Mucosa of gallbladder (tissue), 1 donor: Measurements from ENCODE around the gene LRCH1. TPM values are rescaled to one million over a fixed set of nuclear protein-coding genes. Genes with fewer than 3 reads are reported as not detected.

Source experiments
- DNase-seq: peaks from one replicate; pipeline ENCODE4 v3.0.0-alpha.2; 2020; ENCODE audit warnings: low spot score
- total RNA-seq: library from RNA; stranded (reverse); gene quantifications from one replicate; pipeline ENCODE4 v1.2.1, GENCODE V29; 2021
- donor health status: DM: no; HTN: no; CAD: no.

LRCH1 gene
- total RNA-seq, 1 donor from 2014 or later: 35.6 TPM

DNA sequence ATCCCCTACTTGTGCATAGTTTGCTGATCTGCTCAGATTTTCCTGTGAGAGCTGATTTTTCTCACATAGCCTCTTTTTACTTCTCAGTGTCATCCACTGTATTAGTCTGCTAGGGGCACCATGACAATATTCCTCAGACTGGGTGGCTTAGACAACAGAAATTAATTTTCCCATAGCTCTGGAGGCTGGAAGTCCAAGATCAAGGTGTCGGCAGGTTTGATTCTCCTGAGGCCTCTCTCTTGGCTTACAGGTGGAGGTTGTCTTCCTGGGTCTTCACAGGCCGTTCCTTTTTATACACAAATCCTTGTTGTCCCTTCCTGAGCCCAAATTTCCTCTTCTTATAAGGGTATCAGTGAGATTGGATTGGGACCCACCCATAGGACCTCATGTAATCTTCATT lies 9.2 kb downstream of the LRCH1 start:
- DNase-seq: no peak

DNA sequence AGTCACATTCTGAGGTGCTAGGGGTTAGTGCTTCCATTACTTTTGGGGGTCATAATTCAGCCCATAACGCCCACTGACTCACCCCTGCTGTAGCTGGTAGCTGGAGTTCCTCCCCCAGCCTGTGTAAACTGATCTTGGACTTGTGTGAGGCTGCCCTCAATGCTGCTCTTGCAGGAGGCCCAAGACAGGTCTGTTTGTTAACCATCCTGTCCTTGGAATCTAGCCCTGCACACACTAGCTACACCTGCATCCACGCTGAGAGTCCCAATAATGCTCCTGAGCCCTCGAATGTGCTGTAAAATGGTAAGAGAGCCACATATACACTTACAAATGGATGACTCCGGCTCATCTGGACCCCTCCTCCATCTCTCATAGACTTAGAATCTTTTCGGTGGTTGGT lies 9.6 kb downstream of the LRCH1 start:
- no peak for DNase-seq

DNA sequence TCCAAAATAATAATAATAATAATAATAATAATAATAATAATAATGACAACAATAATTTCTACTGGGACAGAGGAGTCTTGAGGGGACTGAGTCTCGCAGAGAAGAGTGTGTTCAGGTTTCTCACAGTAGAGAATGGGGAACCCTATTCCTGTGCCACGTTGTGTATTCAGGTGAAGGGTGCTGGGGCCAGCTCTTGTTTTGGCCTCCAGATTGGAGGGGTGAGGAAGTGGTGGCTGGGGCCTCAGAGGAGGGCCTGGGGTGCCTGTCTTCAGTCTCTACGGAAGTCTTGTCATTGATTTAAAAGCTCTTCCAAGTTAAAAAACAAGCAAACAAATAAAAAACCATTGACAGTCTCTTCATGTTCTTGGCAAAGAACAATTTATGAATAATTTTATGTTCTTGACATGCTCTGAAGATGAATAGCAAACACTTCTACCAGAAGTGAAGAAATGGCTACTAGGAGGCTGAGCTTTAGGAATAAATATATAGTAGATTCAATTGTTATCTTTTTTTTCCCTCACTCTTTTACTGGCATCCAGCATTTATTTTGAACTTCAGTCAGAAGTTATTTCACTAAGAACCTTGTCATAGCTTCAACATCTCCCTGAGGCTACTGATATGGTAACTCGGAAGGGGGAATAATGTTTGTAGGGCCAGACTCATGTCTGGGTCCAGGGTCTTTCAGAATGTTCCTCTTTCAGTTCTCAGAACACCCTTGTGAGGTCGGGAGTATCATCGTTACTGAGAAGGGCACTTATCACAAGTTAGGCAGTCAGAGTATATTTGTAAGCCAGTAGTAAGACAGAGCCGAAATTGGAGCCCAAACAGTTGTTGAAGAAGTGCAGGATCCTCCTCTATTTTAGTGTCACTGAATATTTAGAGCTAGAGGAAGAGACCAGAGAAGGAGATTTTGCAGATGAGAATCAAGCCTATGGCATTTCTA lies 13.1 kb downstream of the LRCH1 start:
- DNase-seq: no peak

DNA sequence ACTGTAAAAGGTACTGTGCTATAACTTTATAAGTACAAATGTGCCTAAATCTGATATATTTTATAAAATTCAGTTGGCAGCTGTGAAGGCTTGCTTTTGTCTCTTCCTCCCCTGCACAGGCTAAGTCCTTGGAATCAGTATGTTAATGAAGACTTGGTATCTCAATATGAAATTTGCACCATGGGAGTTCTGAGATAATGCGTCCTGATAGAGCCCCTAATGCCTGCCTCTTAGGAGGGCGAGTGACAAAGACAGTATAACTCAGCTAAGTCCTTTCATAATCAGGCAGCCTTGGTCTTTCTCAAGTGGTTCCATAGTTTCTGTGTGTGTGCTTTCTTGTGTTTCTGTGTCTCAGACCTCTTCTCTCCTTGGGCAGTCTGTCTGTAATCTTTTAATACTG lies 14.7 kb downstream of the LRCH1 start:
- no peak for DNase-seq

DNA sequence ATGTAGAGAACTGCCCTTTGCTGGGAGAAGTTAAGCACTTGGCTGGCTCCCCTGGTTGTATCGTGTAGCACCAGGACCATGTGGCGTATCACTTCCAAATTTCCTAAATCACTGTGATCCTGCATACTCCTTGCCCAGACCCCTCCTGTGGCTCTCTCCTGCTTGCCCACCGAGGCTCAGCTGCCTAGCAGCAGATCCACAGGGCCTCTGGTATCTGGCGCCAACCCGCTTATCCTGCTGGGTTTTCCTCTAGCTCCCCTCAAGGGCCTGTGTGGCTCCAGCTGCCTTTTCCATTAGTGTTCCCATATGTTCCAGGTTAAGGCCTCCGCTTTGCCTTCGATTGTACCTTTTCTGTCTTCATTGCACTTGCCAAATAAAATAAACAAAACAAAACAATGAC lies 16.5 kb downstream of the LRCH1 start:
- DNase-seq: no peak

DNA sequence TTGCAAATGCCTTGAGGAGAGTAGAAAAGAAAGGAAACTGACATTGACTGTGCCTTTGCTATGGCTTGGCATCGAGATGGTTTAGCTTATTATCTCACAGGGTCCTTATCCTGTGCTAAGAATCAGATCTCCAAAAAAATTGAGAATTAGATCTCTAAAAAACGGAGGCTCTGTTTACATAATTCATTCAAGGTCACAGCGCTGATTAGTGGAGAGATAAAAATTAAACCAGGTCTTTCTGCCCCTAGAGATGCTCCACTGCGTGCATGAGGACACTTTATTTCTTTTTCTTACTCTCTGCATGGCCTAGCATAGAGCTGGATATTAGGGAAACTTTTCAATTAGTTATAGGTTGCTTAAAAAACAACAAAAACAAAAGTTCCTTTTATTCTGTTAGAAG lies 17.3 kb downstream of the LRCH1 start:
- no peak for DNase-seq

DNA sequence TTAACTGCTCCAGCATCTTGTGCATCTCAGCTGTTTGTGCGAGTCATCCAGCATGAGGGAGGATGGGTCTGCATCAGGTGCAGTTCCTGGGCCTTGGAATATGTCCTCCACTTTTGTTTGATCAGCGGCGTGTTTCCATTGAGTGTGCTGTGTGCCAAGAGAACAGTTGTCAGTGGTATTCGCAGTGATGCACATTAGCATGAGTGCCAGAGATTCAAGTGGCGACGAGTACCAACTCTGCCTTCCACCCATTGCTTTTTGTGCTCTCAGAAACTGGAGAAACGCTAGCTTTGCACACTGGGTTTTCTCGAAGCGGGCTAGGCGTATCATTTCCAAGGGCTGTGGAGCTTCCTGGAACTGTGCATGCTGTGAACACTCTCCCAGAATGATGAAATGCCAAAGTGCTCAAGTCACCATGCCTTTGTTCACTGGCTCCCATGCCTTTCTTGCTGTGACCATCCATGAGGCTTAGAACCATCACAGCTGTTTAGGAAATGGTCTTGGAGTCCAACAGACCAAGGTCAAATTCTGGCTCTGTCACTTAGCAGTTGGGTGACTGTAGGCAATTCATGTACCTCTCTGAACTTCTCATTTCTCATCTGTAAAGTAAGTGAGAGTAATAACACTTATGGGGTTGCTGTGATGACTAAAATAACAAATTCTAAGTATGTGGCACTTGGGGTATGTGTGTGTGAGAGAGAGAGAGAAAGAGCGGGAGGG lies 18.4 kb downstream of the LRCH1 start:
- no peak for DNase-seq

DNA sequence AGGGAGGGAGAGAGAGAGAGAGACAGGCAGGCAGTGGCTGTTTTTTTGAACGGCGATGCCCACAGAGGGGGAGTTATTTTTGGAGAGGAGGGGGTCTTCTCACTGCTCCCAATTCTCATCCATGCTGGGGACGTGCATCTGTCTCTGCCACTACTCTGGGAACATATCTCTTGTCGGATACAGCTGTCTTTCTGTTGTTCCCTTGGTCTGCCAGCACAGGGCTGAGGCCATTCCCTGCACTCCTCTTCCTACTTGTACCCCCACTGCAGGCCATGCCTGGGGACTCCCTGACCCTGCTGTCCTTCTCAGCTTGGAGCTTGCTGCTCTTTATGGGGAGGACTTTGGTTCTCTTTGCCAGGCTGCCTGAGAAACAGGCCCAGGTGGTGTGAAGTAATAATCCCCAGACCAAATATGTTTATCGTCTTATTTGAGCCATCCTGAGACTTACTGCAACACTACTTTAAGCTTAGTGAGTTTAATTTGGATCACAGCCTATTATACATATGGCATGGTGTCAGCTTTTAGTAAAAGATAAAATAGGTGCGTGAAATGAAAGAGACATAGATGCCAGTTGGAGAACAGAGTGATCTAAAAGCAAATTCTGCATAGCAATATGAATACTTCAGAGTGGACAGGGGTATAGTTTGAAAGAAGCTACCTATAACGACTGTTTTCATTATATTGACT lies 19.1 kb downstream of the LRCH1 start:
- no peak for DNase-seq

DNA sequence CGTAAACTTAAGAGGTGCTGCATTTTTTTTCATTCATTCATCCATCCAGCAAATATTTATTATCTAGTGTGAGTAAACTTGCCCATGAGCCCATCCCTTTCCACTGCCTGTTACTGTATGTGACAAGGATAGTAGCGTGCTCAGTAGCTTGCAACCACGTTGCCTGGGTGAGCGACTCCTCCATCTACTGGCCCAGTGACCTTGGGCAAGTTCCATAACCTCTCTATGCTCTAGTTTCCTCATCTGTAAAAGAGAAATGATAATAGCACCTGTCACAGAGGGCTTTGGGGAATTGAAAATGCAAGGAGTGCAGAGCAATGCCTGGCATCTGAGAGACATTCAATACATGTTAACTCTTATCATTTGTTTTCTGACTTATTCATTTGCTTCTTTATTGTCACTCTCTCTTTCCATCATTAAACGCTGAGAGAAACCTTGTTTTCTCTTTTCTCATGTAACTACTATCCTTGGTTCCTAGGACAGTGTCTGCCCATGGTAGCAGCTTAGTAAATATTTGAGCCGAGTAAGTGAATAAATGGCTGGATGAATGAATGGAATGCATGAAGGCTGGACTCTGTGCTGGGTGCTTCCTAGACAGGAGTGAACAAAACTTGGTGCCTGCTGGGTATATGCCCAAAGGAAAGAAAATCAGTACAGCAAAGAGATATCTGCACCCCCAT lies 19.9 kb downstream of the LRCH1 start:
- DNase-seq: no peak

DNA sequence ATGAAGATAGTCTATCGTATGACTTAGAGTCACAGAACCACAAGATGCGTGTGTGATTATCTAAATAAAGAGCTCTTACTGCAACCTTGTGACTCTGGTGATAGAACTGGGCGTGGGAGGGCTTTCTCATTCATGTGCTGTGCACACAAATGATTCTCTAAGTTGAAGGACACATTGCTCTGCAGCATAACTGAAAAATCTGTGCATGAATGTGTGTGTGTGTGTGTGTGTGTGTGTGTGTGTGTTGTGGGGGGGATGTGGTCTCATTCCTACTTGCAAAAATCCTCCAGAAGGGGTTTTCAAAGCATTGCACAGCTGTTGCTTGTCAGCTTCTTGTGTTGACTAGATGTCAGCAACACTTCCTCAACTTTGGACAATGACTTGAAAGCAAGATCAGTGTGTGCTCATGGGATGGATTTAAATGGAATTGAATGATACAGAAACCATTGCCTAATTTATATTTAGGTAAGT lies 22.4 kb downstream of the LRCH1 start:
- no peak for DNase-seq

DNA sequence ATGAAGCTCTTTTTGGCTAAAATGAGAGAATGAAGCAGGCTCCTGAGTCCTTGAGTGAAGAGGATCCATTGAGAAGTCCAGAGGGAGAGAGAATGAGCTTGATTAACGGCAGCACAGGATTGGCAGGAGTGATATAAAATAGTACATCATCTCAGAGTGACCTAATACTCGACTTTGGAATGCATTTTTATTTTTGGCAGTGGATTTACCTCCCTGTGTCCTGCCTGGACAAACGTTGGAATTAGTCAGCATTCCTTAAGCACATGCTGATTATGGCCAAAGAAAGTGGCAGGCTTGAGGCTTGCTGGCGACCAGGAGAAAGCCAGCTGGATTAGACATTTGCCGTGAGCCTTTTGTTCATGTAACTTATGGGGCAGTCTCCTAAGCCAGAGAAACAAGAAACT lies 22.9 kb downstream of the LRCH1 start:
- DNase-seq: no peak

DNA sequence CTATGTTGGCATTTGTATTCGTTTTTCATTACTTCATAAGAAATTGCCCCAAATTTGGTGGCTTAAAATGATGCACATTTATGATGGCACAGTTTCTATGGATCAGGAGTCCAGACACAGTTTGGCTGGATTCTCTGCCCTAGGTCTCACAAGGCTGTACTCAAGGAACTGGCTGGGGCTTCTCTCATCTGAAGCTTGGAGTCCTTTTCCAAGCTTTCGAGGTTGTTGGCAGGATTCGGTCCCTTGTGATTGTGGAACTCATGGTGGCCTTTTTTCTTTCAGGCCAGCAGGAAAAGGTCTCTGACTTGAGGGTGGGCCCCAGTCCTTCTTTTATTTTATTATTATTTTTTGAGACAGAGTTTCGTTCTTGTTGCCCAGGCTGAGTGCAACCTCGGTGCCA lies 23.8 kb downstream of the LRCH1 start:
- no peak for DNase-seq

DNA sequence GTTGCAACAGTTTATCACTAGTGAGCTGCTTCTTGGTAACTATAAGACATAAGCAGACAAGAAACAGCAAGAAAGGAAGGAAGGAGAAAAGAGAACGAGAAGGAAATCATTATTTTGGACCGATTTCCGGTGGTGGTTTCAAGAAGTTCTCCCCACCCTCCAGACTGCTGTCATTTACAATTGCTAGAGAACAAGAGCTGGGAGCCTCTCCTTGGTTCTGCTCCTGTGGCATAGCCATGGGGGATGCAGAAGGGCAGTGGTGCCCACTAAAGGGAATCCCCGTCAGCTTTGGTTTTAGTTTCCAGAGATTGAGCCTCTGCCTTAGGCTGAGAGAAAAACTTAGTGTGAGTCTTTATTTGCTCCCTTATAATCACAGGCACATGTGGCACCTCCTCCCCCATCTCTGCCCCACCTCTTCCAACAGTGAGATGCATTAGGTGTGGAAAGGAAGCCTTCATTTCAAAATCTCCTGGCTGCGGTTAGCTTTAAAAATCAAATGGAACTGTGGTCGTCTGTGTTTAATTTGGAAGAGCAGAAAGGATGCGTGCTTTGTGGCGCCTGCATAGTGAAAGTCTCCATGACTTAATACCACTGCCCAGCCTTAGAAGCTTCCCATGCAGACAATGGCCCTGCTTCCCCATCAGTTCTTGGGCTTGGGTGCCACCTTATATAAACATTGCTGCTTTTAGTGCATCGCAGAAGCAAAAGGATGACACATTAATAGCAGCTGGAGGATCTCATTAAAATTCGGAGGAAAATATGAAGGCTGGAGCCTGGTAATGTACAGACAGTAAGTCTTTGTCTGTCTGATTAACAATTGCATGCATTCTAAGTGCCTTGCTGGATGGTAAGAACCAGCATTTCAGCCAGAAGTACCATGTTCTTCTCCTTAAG lies 25.0 kb downstream of the LRCH1 start:
- DNase-seq: no peak

DNA sequence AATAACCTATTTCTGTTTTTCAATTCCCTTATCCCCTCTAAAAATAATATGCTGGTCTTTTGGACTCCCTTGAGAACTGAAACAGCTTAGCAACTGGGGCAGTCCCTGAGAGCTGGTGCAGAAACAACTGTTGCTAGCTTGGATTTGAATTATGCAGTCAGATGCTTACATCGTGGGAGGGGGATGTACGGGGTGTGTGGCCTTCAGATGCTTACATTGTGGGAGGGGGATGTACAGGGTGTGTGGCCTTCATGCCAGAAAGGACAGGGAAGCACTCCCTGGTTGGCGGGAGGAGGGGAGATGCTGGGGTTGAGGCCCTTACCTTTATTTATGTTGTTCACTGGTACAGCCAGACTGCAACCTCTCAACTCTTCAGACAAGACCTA lies 25.6 kb downstream of the LRCH1 start:
- no peak for DNase-seq

DNA sequence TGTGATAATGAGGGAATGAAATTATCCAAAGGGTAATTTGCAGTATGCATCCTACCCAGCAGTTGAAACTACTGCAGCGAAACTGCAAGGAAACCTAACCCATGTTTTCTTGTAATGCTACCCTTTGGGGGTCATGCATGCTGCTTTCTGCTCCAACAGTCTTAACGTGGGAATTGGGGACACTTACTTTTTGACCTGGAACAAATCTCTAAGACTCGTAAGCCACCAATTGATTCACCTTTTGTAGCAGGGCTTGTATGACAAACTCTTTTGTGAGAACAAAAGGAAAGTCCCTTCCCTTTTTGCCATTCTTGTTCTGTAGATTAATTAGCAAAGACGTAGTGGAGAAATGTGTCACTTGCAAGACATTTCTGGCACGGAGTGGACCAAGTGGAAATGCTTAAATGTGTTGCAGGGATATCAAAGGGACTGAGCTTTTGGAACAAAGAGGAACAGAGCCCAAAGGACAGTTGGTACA lies 27.4 kb downstream of the LRCH1 start:
- no peak for DNase-seq

DNA sequence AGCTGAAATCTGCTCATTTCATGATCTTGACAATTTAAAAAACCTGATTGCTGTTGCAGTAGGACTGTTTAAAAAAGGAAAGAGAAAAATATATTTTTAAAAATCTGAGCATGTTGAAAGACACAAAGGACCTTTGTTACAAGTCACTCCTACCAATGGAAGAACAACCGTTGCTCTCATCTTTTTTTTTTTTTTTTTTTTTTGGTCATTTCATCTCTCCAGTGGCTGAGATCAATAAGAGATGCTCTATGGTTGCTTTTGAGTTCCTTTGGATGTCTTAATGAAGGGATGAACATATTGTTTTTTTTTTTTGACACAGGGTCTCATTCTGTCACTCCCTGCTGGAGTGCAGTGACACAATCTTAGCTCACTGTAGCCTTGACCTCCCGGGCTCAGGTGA lies 29.2 kb downstream of the LRCH1 start:
- DNase-seq: no peak

DNA sequence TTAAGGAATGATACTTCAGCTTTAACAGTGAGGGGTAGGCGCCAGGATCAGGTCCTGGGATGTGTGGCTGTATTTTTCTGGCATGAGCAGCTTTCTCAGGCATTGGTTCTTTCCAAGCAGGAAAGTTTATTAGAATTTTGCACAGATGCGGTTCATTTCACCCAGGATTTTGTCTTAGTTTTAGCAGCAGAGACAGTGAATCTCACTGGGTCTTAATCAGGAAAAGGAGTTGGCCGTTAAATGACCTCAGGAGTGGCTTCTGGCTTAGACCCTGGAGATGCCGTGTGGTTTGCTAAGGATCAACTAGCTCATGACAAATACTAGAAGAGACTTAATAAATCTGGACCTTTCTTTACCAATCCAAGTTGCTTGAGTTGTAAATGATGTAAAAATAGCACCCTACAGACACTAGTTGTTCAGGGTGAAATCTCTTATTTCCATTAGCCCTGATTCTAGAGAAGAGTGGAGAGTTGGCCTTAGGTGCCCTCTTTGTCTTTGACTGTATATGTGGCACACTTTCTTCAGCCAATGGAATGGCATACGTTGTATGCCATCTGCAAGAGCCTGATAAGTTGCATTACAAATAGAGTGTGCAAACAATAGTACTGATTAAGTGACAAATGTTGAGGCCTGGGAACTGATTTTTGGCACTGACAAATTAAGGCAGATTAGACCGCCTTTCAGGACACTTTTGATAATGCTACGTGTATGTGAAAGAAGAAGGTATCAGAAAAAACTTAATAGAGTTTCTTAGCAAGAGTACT lies 34.0 kb downstream of the LRCH1 start:
- no peak for DNase-seq

DNA sequence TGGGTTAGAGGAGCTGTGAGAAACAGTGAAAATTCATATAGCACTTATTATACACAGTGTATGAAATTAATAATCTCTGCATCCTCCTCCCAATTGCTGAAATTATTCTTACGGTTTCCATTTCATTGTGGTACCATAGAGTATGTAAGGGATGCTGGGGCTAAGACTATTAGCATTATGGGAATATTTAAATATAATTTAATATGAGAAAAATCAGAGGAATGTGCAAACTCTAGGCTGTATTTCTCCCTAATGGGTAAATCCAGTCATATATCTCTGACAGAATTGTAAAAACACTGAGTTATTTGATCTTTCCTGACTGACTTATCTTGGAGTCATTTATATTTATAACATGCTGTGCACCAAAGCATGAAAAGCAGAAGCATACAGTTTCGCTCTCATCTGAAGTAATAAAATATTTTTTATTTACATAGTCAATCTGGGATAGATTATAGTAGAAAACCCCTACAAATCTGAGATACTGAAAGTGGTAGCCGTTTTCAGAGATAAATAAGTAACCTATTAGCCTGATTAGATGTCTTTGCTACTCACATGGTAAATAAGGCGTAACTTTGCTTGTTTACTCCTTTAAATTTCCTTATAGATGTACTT lies 34.9 kb downstream of the LRCH1 start:
- DNase-seq: no peak

DNA sequence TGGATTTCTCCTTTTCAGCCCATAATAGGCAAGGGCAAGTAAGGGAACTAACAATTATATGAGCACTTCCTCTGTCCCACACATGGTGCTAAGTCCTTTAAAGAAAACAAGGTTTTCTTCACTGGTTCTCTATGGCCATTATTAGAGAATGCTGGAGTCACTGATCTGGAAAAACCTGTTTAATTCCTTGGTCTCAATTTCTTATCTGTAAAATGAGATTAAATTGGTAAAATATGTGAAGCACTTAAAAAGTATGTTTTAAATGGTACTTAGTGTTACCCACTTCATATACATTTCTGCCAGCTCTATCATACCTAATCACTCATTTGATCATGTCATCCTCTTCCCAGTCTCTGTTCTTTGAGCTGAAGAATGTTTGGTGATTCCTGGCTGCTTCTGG lies 39.4 kb downstream of the LRCH1 start:
- no peak for DNase-seq

DNA sequence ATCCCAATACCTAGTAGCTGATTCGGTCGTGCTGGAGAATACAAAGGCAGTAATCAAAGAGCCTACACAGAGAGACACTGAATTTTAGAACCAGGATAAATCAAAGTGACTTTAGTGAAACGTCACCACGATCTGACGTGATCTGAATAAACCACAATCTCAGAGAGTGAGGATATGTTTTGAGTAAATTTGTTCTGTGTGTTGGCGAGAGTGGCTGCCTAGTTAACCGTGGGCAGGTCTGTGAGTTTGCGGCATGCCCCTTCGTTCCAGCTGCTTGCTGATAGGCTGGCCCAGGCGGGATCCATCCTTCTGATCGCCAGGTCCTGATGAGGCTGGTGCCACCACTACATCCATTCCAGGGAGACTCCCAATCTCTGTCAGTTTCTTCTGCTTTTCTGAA lies 40.4 kb downstream of the LRCH1 start:
- DNase-seq: no peak
